Activated CD4-positive, alpha-beta T cell treated with anti-CD3 and anti-CD28 coated beads, Interleukin-2, amount 50 U/mL, for 4 hours (primary cell): ENCODE measurements around the gene CDYL.

Experiments
- DNase-seq, 2 experiments: peaks; one replicate each; pipeline ENCODE4 v3.0.0-alpha.2; 2020

CDYL gene

GRCh38 chr6:4776131-4776492 is at the start of gene CDYL:
Gene CDYL (plus strand): TSS chr6:4776404. CDS start chr6:4776784, 380 bp downstream.
- peak; percentile 83 to 84 for DNase-seq

GRCh38 chr6:4726645-4727044 is 49.6 kb upstream of the CDYL start:
- no peak for DNase-seq

GRCh38 chr6:4727217-4727616 is 49.0 kb upstream of the CDYL start:
- DNase-seq, result no peak

GRCh38 chr6:4727671-4728435 is 48.4 kb upstream of the CDYL start:
- no peak for DNase-seq

- no peak for DNase-seq
Measured at GRCh38 chr6:4728436-4728769, 47.8 kb upstream of the CDYL start.

- DNase-seq, result no peak
Measured at GRCh38 chr6:4728926-4729325, 47.3 kb upstream of the CDYL start.

- no peak for DNase-seq
Measured at GRCh38 chr6:4731996-4732395, 44.2 kb upstream of the CDYL start.

GRCh38 chr6:4732691-4733315 is 43.4 kb upstream of the CDYL start:
- DNase-seq, result no peak

GRCh38 chr6:4736371-4736873 is 39.8 kb upstream of the CDYL start:
- no peak for DNase-seq

- no peak for DNase-seq
Measured at GRCh38 chr6:4740032-4740431, 36.2 kb upstream of the CDYL start.

GRCh38 chr6:4743062-4743461 is 33.1 kb upstream of the CDYL start:
- DNase-seq, result no peak

- no peak for DNase-seq
Measured at GRCh38 chr6:4743926-4744325, 32.3 kb upstream of the CDYL start.

GRCh38 chr6:4747588-4747987 is 28.6 kb upstream of the CDYL start:
- DNase-seq, result no peak

GRCh38 chr6:4751823-4752464 is 24.3 kb upstream of the CDYL start:
- no peak for DNase-seq

- no peak for DNase-seq
Measured at GRCh38 chr6:4756247-4756646, 20.0 kb upstream of the CDYL start.

GRCh38 chr6:4759997-4760396 is 16.2 kb upstream of the CDYL start:
- no peak for DNase-seq

GRCh38 chr6:4760773-4761172 is 15.4 kb upstream of the CDYL start:
- no peak for DNase-seq

GRCh38 chr6:4762294-4762693 is 13.9 kb upstream of the CDYL start:
- no peak for DNase-seq

- no peak for DNase-seq
Measured at GRCh38 chr6:4763921-4764320, 12.3 kb upstream of the CDYL start.

- DNase-seq, result no peak
Measured at GRCh38 chr6:4768815-4769214, 7.4 kb upstream of the CDYL start.

GRCh38 chr6:4772750-4773149 is 3.5 kb upstream of the CDYL start:
- DNase-seq, result no peak

- DNase-seq, result no peak
Measured at GRCh38 chr6:4773181-4773580, 3.0 kb upstream of the CDYL start.

GRCh38 chr6:4774296-4774695 is 1.9 kb upstream of the CDYL start:
- DNase-seq, result no peak
